Keratinocyte (primary cell): Measurements from ENCODE around the gene CBARP. TPM values are rescaled to one million over a fixed set of nuclear protein-coding genes. Genes with fewer than 3 reads are reported as not detected.

Experiments
- DNase-seq: peaks from one replicate; pipeline ENCODE4 v3.0.0-alpha.2; 2011; ENCODE audit warnings: low read depth, missing footprints, low spot score
- FAIRE-seq: peaks from 2 replicates; lab custom pipeline; 2011; peaks lifted over from hg19 to GRCh38; lab: Jason Lieb, UNC
- H2AFZ ChIP-seq: 2 replicates; pipeline ENCODE4 v1.6.0; 2012; ENCODE audit warnings: low read length, control low read depth, inconsistent platforms; ENCODE audit not compliant: control insufficient read depth
- H3K27ac ChIP-seq: 2 replicates; pipeline ENCODE4 v1.5.1; 2011; ENCODE audit warnings: low read length; ENCODE audit not compliant: control insufficient read depth, insufficient read depth
- H3K27me3 ChIP-seq: 3 replicates; pipeline ENCODE4 v1.6.0; 2011; ENCODE audit warnings: low read length; ENCODE audit not compliant: control insufficient read depth, insufficient read depth; ENCODE audit errors: extremely low read depth
- H3K36me3 ChIP-seq, 2 experiments: 2 replicates in 1 of 2; 3 replicates in 1 of 2; pipeline ENCODE4 v1.5.1; 2011; ENCODE audit warnings: low read length in 2 of 2, mild to moderate bottlenecking in 1 of 2; ENCODE audit not compliant: control insufficient read depth in 2 of 2, insufficient read depth in 2 of 2; ENCODE audit errors: extremely low read depth in 1 of 2
- H3K4me1 ChIP-seq: 3 replicates; pipeline ENCODE4 v1.5.1; 2011; ENCODE audit warnings: low read length; ENCODE audit not compliant: control insufficient read depth, insufficient read depth; ENCODE audit errors: extremely low read depth
- H3K4me2 ChIP-seq: 3 replicates; pipeline ENCODE4 v1.6.0; 2011; ENCODE audit warnings: low read depth, low read length; ENCODE audit not compliant: control insufficient read depth, insufficient read depth; ENCODE audit errors: extremely low read depth
- H3K4me3 ChIP-seq, 3 experiments: fragments of 200-600 bp in 1 of 3; sonication (generic) in 1 of 3; 2 replicates in 2 of 3; 3 replicates in 1 of 3; pipeline ENCODE4 v1.5.1; 2011 to 2016; ENCODE audit warnings: low read length in 3 of 3, mild to moderate bottlenecking in 3 of 3, control low read depth in 2 of 3, inconsistent platforms in 1 of 3, low read depth in 1 of 3, mixed read lengths in 1 of 3, mixed run types in 1 of 3, moderate library complexity in 1 of 3; ENCODE audit not compliant: control insufficient read depth in 2 of 3, insufficient read depth in 2 of 3; ENCODE audit errors: extremely low read depth in 1 of 3
- H3K79me2 ChIP-seq: 2 replicates; pipeline ENCODE4 v1.6.0; 2012; ENCODE audit warnings: low read length; ENCODE audit not compliant: control insufficient read depth, insufficient read depth
- H3K9ac ChIP-seq: 3 replicates; pipeline ENCODE4 v1.6.0; 2011; ENCODE audit warnings: low read length; ENCODE audit not compliant: control insufficient read depth, insufficient read depth; ENCODE audit errors: extremely low read depth
- H3K9me1 ChIP-seq: 3 replicates; pipeline ENCODE4 v1.6.0; 2011; ENCODE audit warnings: low read length; ENCODE audit not compliant: control insufficient read depth, insufficient read depth; ENCODE audit errors: extremely low read depth
- H3K9me3 ChIP-seq: 2 replicates; pipeline ENCODE4 v1.5.1; 2012; ENCODE audit warnings: low read depth, low read length; ENCODE audit not compliant: control insufficient read depth
- H4K20me1 ChIP-seq: 3 replicates; pipeline ENCODE4 v1.6.0; 2011; ENCODE audit warnings: low read length; ENCODE audit not compliant: control insufficient read depth, insufficient read depth; ENCODE audit errors: extremely low read depth
- EZH2 ChIP-seq: IDR thresholded peaks from one replicate; pipeline ENCODE4 v1.6.1; 2012; ENCODE audit warnings: inconsistent platforms, mild to moderate bottlenecking, low read length, moderate library complexity
- dilution Hi-C: fragments of 300-500 bp; cut with MboI; formaldehyde crosslinking; loops from one replicate; pipeline ENCODE4 v1.7.0; 2020; ENCODE audit warnings: low sequenced_read_pairs; ENCODE audit not compliant: extremely low pct_ligation_motif_present
- polyA plus RNA-seq, 5 experiments: library from polyadenylated mRNA; depleted of rRNA in 3 of 5; stranded (reverse) in 3 of 5; stranded (forward) in 1 of 5; unstranded in 1 of 5; fragments of >200 nt; gene quantifications; 1 replicate in 1 of 5; 2 replicates in 3 of 5; 3 replicates in 1 of 5; pipeline versions ENCODE4 v1.2.1 to v1.2.3, GENCODE V29; 2011 to 2012; ENCODE audit warnings: missing spikeins in 2 of 5, low read depth in 1 of 5, low replicate concordance in 1 of 5
- TF ChIP-seq, protein P1 (sequence below), 3 experiments: IDR thresholded peaks in 1 of 3; conservative IDR thresholded peaks in 1 of 3; optimal IDR thresholded peaks in 1 of 3; 2 replicates in 2 of 3; 3 replicates in 1 of 3; pipeline versions ENCODE3 to v1.5.1; 2011; ENCODE audit warnings: low read length in 3 of 3, mild to moderate bottlenecking in 3 of 3, moderate library complexity in 2 of 3, control low read depth in 1 of 3, inconsistent platforms in 1 of 3; ENCODE audit not compliant: insufficient read depth in 2 of 3; ENCODE audit errors: extremely low read depth in 1 of 3

Gene CBARP
- polyA plus RNA-seq, 1 donor (not counting 4 experiments of a cell fraction or from before 2014, with no cell fraction given), result 0.93 TPM

- H3K9ac ChIP-seq, result no peak overlapping the region
- no peaks in the 10 kb centered on the region for H3K27me3 ChIP-seq
- H3K4me2 ChIP-seq, result no peak overlapping the region
- peaks cover 20 to 27% of the 10 kb centered on the region in 2 experiments for H3K36me3 ChIP-seq
- H3K9me3 ChIP-seq, result no peaks in the 10 kb centered on the region
- no peaks in the 10 kb centered on the region for H3K9me1 ChIP-seq
- no peak overlapping the region for H3K4me3 ChIP-seq
- TF ChIP-seq EZH2, result no peak
- TF ChIP-seq, protein P1, sequence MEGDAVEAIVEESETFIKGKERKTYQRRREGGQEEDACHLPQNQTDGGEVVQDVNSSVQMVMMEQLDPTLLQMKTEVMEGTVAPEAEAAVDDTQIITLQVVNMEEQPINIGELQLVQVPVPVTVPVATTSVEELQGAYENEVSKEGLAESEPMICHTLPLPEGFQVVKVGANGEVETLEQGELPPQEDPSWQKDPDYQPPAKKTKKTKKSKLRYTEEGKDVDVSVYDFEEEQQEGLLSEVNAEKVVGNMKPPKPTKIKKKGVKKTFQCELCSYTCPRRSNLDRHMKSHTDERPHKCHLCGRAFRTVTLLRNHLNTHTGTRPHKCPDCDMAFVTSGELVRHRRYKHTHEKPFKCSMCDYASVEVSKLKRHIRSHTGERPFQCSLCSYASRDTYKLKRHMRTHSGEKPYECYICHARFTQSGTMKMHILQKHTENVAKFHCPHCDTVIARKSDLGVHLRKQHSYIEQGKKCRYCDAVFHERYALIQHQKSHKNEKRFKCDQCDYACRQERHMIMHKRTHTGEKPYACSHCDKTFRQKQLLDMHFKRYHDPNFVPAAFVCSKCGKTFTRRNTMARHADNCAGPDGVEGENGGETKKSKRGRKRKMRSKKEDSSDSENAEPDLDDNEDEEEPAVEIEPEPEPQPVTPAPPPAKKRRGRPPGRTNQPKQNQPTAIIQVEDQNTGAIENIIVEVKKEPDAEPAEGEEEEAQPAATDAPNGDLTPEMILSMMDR (optimal IDR thresholded peaks at IDR 0.05 in 1 of 3, IDR thresholded peaks at IDR 0.05 in 1 of 3, conservative IDR thresholded peaks at IDR 0.05 in 1 of 3; ENCODE audit: extremely low read depth in 1 of 3, insufficient read depth in 2 of 3, low read length in 3 of 3), result no peak
- FAIRE-seq (no peak), DNase-seq (no peak)
- dilution Hi-C loops, result no loop called here
- no peak overlapping the region for H3K27ac ChIP-seq
- H3K79me2 ChIP-seq, result peaks cover 5% of the 10 kb centered on the region
- H3K4me1 ChIP-seq, result no peaks in the 10 kb centered on the region
- no peaks in the 10 kb centered on the region for H4K20me1 ChIP-seq
- H2AFZ ChIP-seq, result no peak overlapping the region
Observed at GRCh38 chr19:1224847-1225246, 13.0 kb downstream of the CBARP start.

- H3K4me3 ChIP-seq, result no peak overlapping the region
- no peak overlapping the region for H3K4me2 ChIP-seq
- H4K20me1 ChIP-seq, result no peaks in the 10 kb centered on the region
- H3K27me3 ChIP-seq, result no peaks in the 10 kb centered on the region
- H3K27ac ChIP-seq, result no peak overlapping the region
- H3K9me1 ChIP-seq, result no peaks in the 10 kb centered on the region
- dilution Hi-C loops, result no loop called here
- H3K4me1 ChIP-seq, result no peaks in the 10 kb centered on the region
- TF ChIP-seq EZH2, result no peak
- peaks cover 6% of the 10 kb centered on the region for H3K79me2 ChIP-seq
- H3K9ac ChIP-seq, result no peak overlapping the region
- peaks cover 20 to 27% of the 10 kb centered on the region in 2 experiments for H3K36me3 ChIP-seq
- no peak for DNase-seq
- no peak for FAIRE-seq
- H2AFZ ChIP-seq, result no peak overlapping the region
- no peaks in the 10 kb centered on the region for H3K9me3 ChIP-seq
Observed at GRCh38 chr19:1224047-1224825, 13.6 kb downstream of the CBARP start.
